ENCODE data around the gene NOB1.
"Not testable (repeated sequence)": the region's sequence is repeated elsewhere in the genome, so short reads cannot be mapped to it uniquely, and the experiment has no call there.

NOB1 gene

DNA sequence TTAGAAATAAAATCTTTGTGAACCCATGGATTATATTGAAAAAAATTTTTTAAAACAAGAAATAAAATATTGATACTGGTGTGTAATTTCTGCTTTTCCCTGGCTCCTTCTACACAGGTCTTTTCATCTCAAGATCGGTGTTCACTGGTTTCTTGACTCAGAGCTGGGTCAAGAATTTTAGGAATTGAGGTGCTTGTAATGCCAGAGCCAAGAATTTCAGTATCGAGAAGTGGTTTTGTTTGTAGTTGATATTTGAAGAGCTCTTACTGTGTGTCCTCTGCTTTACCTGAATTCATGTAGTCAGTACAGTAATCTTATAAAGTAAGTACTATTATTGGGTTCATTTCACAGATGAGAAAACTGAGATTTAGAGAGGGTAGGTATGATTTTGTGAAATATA lies 14.7 kb upstream of the NOB1 start:
- TF ChIP-seq, protein P1, sequence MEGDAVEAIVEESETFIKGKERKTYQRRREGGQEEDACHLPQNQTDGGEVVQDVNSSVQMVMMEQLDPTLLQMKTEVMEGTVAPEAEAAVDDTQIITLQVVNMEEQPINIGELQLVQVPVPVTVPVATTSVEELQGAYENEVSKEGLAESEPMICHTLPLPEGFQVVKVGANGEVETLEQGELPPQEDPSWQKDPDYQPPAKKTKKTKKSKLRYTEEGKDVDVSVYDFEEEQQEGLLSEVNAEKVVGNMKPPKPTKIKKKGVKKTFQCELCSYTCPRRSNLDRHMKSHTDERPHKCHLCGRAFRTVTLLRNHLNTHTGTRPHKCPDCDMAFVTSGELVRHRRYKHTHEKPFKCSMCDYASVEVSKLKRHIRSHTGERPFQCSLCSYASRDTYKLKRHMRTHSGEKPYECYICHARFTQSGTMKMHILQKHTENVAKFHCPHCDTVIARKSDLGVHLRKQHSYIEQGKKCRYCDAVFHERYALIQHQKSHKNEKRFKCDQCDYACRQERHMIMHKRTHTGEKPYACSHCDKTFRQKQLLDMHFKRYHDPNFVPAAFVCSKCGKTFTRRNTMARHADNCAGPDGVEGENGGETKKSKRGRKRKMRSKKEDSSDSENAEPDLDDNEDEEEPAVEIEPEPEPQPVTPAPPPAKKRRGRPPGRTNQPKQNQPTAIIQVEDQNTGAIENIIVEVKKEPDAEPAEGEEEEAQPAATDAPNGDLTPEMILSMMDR (conservative IDR thresholded peaks at IDR 0.05) = no peak
- TF ChIP-seq ZFX (IDR thresholded peaks at IDR 0.05) = no peak
- H3K27ac ChIP-seq = no peak overlapping the region

- TF ChIP-seq ZFX (IDR thresholded peaks at IDR 0.05) = no peak
- TF ChIP-seq, protein P1 (conservative IDR thresholded peaks at IDR 0.05) = no peak
- H3K27ac ChIP-seq = no peak overlapping the region
These were observed 13.9 kb upstream of the NOB1 start for GRCh38 chr16:69768666-69769065.

GRCh38 chr16:69767459-69768229 lies 12.9 kb upstream of the NOB1 start:
- H3K27ac ChIP-seq = no peak overlapping the region
- no peak for TF ChIP-seq ZFX (IDR thresholded peaks at IDR 0.05)
- TF ChIP-seq, protein P1 (conservative IDR thresholded peaks at IDR 0.05) = no peak

DNA sequence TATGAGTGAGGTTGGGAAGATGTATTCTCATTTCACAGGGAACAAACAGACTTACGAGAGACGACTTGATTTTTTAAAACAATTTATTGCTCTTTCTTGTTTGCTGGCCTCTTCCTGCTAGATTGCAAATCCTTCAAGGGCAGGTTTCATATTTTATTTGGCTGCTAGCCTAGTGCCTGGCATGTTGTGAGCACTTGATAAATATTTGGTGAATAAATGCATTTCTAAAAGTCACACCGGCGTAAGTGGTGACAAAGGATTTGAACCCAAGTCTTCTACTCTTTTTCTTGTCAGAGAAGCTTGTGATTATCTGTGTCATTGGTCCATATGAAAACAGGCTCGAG lies 8.8 kb upstream of the NOB1 start:
- TF ChIP-seq, protein P1 (conservative IDR thresholded peaks at IDR 0.05) = no peak
- TF ChIP-seq ZFX (IDR thresholded peaks at IDR 0.05) = no peak
- no peak overlapping the region for H3K27ac ChIP-seq

DNA sequence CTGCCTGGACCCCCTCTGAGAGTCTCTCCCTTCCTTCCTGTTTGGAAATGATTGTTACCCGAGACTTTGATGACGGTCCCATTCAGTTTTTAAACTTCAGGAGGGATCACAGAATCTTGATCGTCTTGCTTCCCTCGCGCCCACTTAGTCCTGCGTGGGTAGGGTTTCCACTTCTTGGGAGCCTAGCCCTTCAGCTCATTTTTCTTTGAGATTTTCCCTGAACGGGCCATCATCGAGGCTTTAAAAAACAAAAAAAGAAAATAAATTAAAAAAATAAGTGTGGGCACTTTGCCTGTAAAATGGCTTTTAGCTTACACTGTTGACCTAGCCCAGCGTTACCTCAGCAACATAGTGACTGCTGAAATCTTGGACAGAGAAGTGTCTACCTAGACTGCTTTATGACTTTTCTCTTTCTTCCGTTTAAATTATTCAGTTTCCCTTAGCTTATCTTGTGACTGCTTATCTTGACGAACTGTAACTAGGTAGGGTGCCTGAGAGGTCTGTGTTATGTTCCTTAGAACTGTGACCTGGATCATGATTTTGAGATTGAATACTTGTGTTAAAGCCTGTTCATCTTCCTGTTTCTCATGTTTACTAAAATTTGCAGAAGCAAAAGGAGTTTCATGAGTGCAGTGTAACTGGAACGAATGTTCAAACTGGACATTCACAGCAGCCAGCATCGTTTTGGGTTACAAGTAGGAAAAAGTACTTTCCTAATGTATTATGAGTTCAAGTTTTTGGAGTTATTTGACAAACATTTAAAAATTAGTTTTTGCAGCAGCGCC lies 8.3 kb upstream of the NOB1 start:
- H3K27ac ChIP-seq = peak overlapping the region; percentile 94
- TF ChIP-seq, protein P1 (conservative IDR thresholded peaks at IDR 0.05) = no peak
- no peak for TF ChIP-seq ZFX (IDR thresholded peaks at IDR 0.05)

DNA sequence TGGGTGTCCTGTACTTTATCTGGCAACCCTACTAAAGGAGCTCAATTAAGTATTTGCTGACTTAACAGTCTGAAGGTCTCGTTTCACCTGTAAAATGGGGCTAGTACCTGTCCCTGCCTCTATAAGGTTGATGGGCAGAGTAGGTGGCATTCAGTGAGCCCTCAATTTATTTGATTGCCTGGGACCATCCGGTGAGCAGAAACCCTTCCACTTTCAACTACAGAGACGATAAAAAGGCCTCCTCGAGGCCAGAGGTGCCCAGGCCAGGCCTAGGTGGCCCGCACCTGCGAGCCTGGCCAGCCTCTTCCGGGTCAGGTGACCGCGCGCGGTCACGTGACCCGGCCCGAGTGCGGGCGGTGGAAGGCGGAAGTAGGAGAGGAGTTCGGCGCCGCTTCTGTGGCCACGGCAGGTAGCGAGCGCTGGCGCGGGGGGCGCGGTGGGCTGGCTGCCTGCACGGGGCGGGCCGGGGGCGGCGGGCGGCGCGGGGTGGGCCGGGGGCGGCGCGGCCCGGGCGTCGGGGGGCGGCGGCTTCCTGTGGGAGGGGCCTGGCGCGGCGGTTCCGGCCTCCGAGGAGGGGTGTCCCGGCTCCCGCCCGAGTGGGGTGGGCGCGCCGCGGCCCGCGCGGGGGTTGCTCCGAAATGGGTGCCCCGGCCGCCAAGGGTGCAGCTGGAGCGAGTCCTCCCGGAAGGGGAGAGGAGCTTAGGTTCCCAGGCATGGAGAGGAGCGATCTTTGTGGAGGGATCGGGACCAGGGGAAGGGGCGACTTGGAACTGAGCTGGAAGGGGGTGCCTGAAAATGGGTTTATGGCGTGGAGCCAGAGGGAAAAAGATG lies 7.5 kb upstream of the NOB1 start, which contains the start of gene WWP2:
Gene WWP2, plus strand, starts transcription at position 350 of the 831 bp plus-strand sequence. CDS start 24,679 bp downstream, outside the sequence.
- H3K27ac ChIP-seq = peak within 1 kb of the TSS; percentile 94
- TF ChIP-seq, protein P1 (conservative IDR thresholded peaks at IDR 0.05) = no peak
- peak; percentile 83 for TF ChIP-seq ZFX (IDR thresholded peaks at IDR 0.05)

- H3K27ac ChIP-seq = not testable (repeated sequence)
These were observed 2.6 kb upstream of the NOB1 start for GRCh38 chr16:69757375-69757774.

Data from C4-2B (cell line).